MCF 10A (cell line): Measurements from ENCODE around the gene SUSD3. TPM values are rescaled to one million over a fixed set of nuclear protein-coding genes. Genes with fewer than 3 reads are reported as not detected.

ENCODE experiments used
- Bru-seq: library from RNA; stranded (reverse); fragments of 400-500 nt; gene quantifications from one replicate; lab custom pipeline; 2021; lab: Mats Ljungman, UMichigan
- BruChase-seq, 2 experiments: library from RNA; stranded (reverse); fragments of 400-500 nt; gene quantifications; one replicate each; lab custom pipeline; 2021; lab: Mats Ljungman, UMichigan
- BruUV-seq: library from RNA; stranded (reverse); fragments of 400-500 nt; replicated peaks from 2 replicates; lab custom pipeline; 2021; lab: Mats Ljungman, UMichigan
- CTCF ChIA-PET: fragments of 300-600 bp; sonication (Branson Sonifier 250); formaldehyde crosslinking; extraction: SDS; loops from one replicate; lab custom pipeline; 2021; ENCODE audit warnings: antibody characterized with exemption, inconsistent platforms; lab: Yijun Ruan, JAX
- POLR2A ChIA-PET: fragments of 300-600, 350-650 bp; sonication (Branson Sonifier 250); formaldehyde crosslinking; extraction: SDS; loops from one replicate; lab custom pipeline; 2020; ENCODE audit warnings: antibody characterized with exemption, inconsistent platforms; lab: Yijun Ruan, JAX
- DNase-seq: peaks from one replicate; pipeline ENCODE4 v3.0.0-alpha.2; 2018; ENCODE audit not compliant: unreplicated experiment
- H3K27ac Mint-ChIP-seq: one replicate; pipeline ENCODE4 v1.8.0; 2022; ENCODE audit warnings: mild to moderate bottlenecking, low read depth, mixed read lengths; ENCODE audit not compliant: unreplicated experiment
- H3K27me3 Mint-ChIP-seq: one replicate; pipeline ENCODE4 v1.8.0; 2022; ENCODE audit warnings: mixed read lengths; ENCODE audit not compliant: insufficient read depth, unreplicated experiment
- H3K36me3 Mint-ChIP-seq: one replicate; pipeline ENCODE4 v1.8.0; 2022; ENCODE audit warnings: mild to moderate bottlenecking, moderate library complexity, mixed read lengths; ENCODE audit not compliant: insufficient read depth, unreplicated experiment
- H3K4me1 Mint-ChIP-seq: one replicate; pipeline ENCODE4 v1.8.0; 2022; ENCODE audit warnings: mixed read lengths; ENCODE audit not compliant: insufficient read depth, unreplicated experiment
- H3K4me3 Mint-ChIP-seq: one replicate; pipeline ENCODE4 v1.8.0; 2022; ENCODE audit warnings: mild to moderate bottlenecking, moderate library complexity, mixed read lengths; ENCODE audit not compliant: unreplicated experiment
- H3K9me3 Mint-ChIP-seq: one replicate; pipeline ENCODE4 v1.8.0; 2022; ENCODE audit warnings: mixed read lengths; ENCODE audit not compliant: unreplicated experiment
- intact Hi-C: fragments of 100-400 bp; cut with micrococcal nuclease; formaldehyde crosslinking; loops from 2 replicates; pipeline ENCODE4 v1.14.1; 2022
- long read RNA-seq: library from polyadenylated mRNA; stranded (forward); transcript quantifications from one replicate; pipeline ENCODE4 v2.0.0, GENCODE V29; 2022
- total RNA-seq: library from RNA; stranded (reverse); gene quantifications from 2 replicates; pipeline ENCODE4 v1.2.3, GENCODE V29; 2022
- TF ChIP-seq, protein P1 (sequence below): fragments of 200-600 bp; IDR thresholded peaks from one replicate; pipeline ENCODE4 v1.8.0; 2022; ENCODE audit warnings: antibody characterized with exemption, mild to moderate bottlenecking; ENCODE audit not compliant: unreplicated experiment

The SUSD3 gene
- not detected in 2 replicates for total RNA-seq
- Bru-seq, nascent RNA, result not detected
- not detected for BruChase-seq, experiment 1, labeled RNA remaining after a 6-hour chase
- BruChase-seq, experiment 2, labeled RNA remaining after a 2-hour chase, result percentile 7 among the genes with signal in this experiment
- long read RNA-seq, partial matches to known transcripts, result 0 of 1 reads
- long read RNA-seq, other reads (novel, unspliced or antisense), result 0 of 1 reads

DNA sequence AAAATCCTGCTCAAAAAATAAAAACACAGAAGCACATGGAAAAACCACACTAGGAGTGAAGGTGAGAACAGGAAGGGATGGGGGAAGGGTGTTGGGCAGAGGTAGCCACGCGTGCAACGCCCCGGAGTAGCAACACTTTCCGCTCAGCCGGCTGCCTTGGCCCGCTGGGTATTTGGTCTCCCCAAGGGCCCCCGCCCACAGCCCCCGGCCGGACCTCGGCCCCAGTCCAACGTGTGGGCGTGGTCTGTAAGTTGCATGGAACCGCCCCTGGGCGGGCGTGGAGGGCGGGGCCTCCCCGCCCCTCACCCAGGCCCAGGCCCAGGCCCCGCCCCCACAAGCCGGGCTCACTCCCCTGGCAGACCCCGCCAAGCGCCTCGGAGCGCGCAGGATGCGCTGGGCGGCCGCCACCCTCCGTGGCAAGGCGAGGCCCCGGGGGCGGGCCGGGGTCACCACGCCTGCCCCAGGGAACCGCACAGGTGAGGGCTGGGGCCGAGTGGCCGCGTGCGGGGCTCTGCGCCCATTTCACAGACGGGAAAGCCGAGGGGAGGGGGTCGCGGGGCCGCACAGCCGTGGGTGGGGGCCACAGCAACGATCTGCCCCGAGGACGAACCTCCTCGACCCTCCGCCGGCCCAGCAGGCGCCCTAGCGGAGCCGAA lies at the start of gene SUSD3:
SUSD3 (plus strand) TSS at position 347 of the 656 bp plus-strand sequence; CDS start at position 389, 42 bp downstream.
- intact Hi-C loops, result no loop called here
- CTCF ChIA-PET, result no interaction called here
- TF ChIP-seq, protein P1, sequence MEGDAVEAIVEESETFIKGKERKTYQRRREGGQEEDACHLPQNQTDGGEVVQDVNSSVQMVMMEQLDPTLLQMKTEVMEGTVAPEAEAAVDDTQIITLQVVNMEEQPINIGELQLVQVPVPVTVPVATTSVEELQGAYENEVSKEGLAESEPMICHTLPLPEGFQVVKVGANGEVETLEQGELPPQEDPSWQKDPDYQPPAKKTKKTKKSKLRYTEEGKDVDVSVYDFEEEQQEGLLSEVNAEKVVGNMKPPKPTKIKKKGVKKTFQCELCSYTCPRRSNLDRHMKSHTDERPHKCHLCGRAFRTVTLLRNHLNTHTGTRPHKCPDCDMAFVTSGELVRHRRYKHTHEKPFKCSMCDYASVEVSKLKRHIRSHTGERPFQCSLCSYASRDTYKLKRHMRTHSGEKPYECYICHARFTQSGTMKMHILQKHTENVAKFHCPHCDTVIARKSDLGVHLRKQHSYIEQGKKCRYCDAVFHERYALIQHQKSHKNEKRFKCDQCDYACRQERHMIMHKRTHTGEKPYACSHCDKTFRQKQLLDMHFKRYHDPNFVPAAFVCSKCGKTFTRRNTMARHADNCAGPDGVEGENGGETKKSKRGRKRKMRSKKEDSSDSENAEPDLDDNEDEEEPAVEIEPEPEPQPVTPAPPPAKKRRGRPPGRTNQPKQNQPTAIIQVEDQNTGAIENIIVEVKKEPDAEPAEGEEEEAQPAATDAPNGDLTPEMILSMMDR, result no peak
- H3K27ac Mint-ChIP-seq, result no peak within 1 kb of the TSS
- peaks cover 9% of the 10 kb centered on the region for H3K4me1 Mint-ChIP-seq
- POLR2A ChIA-PET, result no interaction called here
- no peaks in the 10 kb centered on the region for H3K36me3 Mint-ChIP-seq
- H3K27me3 Mint-ChIP-seq, result no peaks in the 10 kb centered on the region
- no TSS peak for BruUV-seq
- DNase-seq, result no peak
- no peak within 1 kb of the TSS for H3K4me3 Mint-ChIP-seq
- no peaks in the 10 kb centered on the region for H3K9me3 Mint-ChIP-seq

DNA sequence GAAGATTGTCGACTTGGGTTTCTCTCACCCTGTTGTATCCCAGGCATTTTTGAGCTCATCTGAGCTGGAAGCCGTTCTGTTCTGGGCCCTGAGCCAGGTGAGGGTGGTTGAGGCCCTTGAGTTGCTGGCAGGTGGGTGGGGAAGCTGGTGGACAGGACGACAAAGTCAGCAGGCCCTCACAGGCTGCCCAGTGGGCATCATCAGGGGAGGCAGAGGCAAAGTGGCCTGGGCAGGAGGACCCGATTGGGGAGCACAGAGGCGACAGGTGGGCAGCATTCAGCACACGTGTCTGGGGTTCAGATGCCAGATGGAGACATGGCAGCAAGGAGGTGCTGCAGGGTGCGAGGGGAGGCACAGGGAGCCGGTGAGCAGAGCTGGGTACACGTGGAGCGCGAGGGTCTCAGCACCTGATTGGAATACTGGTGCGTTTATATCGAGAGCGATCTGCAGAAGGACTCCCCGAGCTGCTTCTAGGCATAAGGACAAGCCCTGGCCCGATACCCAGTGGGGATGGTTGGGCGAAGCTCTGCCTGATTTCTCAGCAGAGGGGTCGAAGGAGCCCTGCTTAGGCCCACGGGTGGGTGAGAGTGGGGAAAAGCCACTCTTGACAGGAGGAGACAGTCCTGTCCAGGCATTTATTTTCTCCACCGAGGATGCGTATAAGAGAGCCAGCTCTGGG lies 49.0 kb upstream of the SUSD3 start:
- H3K27me3 Mint-ChIP-seq, result peaks cover 14% of the 10 kb centered on the region
- no peaks in the 10 kb centered on the region for H3K9me3 Mint-ChIP-seq
- TF ChIP-seq, protein P1, result no peak
- ChIA-PET CTCF (interaction anchor here (0.7 to 1.6 kb wide), 2 partner anchors 52 to 100 kb away, joined by 3 read pairs; no protein-coding TSS in a partner anchor), POLR2A (interaction anchor here (0.7 kb wide), 1 partner anchor 14 kb away, joined by 3 read pairs; no protein-coding TSS in a partner anchor)
- H3K4me3 Mint-ChIP-seq, result no peak overlapping the region
- no TSS peak for BruUV-seq
- no peaks in the 10 kb centered on the region for H3K4me1 Mint-ChIP-seq
- intact Hi-C loops, result loop anchor here (10.0 kb wide), 1 partner anchor 295 kb away; no protein-coding TSS in a partner anchor
- no peaks in the 10 kb centered on the region for H3K36me3 Mint-ChIP-seq
- DNase-seq, result no peak
- H3K27ac Mint-ChIP-seq, result no peak overlapping the region

DNA sequence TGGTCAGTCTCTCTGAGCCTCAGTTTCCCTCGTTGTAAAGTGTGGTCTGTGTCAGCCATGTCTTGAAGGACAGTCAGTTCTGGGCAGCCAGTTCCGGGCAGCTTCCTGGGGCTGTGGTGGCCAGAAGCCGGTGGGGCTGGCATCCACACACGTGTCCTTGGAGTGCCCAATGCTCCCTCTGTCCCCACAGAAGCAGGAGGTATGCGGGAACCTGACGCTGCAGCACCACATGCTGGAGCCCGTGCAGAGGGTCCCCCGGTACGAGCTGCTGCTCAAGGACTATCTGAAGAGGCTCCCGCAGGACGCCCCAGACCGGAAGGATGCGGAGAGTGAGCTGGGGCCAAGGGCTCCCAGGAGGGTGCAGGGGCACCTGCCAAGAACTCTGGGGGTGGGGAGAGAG lies 48.4 kb upstream of the SUSD3 start:
- H3K4me1 Mint-ChIP-seq, result no peaks in the 10 kb centered on the region
- no peak for DNase-seq
- no peaks in the 10 kb centered on the region for H3K36me3 Mint-ChIP-seq
- H3K9me3 Mint-ChIP-seq, result no peaks in the 10 kb centered on the region
- H3K27me3 Mint-ChIP-seq, result peaks cover 20% of the 10 kb centered on the region
- TF ChIP-seq, protein P1, result no peak
- ChIA-PET POLR2A (no interaction called here), CTCF (interaction anchor here (0.6 kb wide), 1 partner anchor 297 kb away, joined by 3 read pairs; no protein-coding TSS in a partner anchor)
- no peak overlapping the region for H3K27ac Mint-ChIP-seq
- no TSS peak for BruUV-seq
- intact Hi-C loops, result no loop called here
- H3K4me3 Mint-ChIP-seq, result no peak overlapping the region

DNA sequence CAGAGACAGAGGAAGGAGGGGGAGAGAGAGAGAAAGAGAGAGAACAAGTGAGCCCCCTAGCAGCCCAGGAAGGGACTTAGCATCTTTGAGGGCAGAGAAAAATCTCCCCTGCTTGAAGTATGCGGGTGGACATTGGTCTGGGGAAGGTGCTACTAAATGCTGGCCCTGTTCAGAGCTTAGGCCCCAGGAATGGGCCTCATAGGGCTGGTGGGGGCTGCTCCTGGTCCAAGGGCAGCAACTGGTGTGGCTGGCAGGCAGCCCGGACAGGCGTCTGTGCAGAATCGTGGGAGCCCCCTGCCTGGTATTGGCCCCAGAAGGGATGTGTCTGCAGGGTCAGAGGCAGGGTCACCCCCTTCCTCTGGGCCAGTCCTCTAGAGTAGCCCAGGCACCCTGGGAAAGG lies 47.8 kb upstream of the SUSD3 start:
- no peak overlapping the region for H3K27ac Mint-ChIP-seq
- no peaks in the 10 kb centered on the region for H3K36me3 Mint-ChIP-seq
- intact Hi-C loops, result no loop called here
- CTCF ChIA-PET, result interaction anchor here (0.6 kb wide), 1 partner anchor 298 kb away, joined by 3 read pairs; no protein-coding TSS in a partner anchor
- H3K4me3 Mint-ChIP-seq, result no peak overlapping the region
- BruUV-seq, result no TSS peak
- POLR2A ChIA-PET, result no interaction called here
- peaks cover 26% of the 10 kb centered on the region for H3K27me3 Mint-ChIP-seq
- no peaks in the 10 kb centered on the region for H3K9me3 Mint-ChIP-seq
- no peaks in the 10 kb centered on the region for H3K4me1 Mint-ChIP-seq
- TF ChIP-seq, protein P1, result no peak
- DNase-seq, result no peak
